SK-N-SH (cell line): ENCODE results near the gene ALDOB. TPM values are rescaled to one million over a fixed set of nuclear protein-coding genes. Genes with fewer than 3 reads are reported as not detected.

Experiments
- CTCF ChIA-PET: fragments of 300-600, 350-600 bp; formaldehyde crosslinking; extraction: SDS; loops from one replicate; lab custom pipeline; 2021; lab: Yijun Ruan, JAX
- POLR2A ChIA-PET: fragments of 350-600 bp; sonication (Branson Sonifier 250); formaldehyde crosslinking; extraction: SDS; loops from one replicate; lab custom pipeline; 2020; ENCODE audit warnings: antibody characterized with exemption, inconsistent platforms; lab: Yijun Ruan, JAX
- DNase-seq: peaks from one replicate; pipeline ENCODE4 v3.0.0; 2012
- H2AFZ ChIP-seq: fragments of 200-600 bp; sonication (generic); 2 replicates; pipeline ENCODE4 v1.8.1; 2016; ENCODE audit warnings: antibody characterized with exemption, mild to moderate bottlenecking, low read depth
- H3F3A ChIP-seq: fragments of 200-600 bp; sonication (generic); replicated peaks from 2 replicates; pipeline ENCODE3; 2016; ENCODE audit warnings: antibody characterized with exemption, mild to moderate bottlenecking; ENCODE audit not compliant: insufficient read depth
- H3K27ac ChIP-seq, 2 experiments: fragments of 200-500 bp in 1 of 2; fragments of 200-600 bp in 1 of 2; sonication (Bioruptor generic) in 1 of 2; sonication (generic), shearing (Covaris generic) in 1 of 2; 2 replicates each; pipeline versions ENCODE4 v1.5.1 to v1.6.1; 2014 to 2016; ENCODE audit warnings: low read depth in 2 of 2, inconsistent platforms in 1 of 2, low read length in 1 of 2, mild to moderate bottlenecking in 1 of 2, mixed read lengths in 1 of 2
- H3K27me3 ChIP-seq: fragments of 200-600 bp; sonication (generic), shearing (Covaris generic); 2 replicates; pipeline ENCODE4 v1.6.1; 2016; ENCODE audit warnings: mixed run types; ENCODE audit not compliant: insufficient read depth
- H3K36me3 ChIP-seq, 2 experiments: fragments of 200-500 bp in 1 of 2; fragments of 200-600 bp in 1 of 2; sonication (Bioruptor generic) in 1 of 2; sonication (generic) in 1 of 2; replicated peaks in 1 of 2; 2 replicates each; pipeline versions ENCODE3 to v1.5.1; 2014 to 2016; ENCODE audit warnings: low read length in 1 of 2, mild to moderate bottlenecking in 1 of 2; ENCODE audit not compliant: insufficient read depth in 2 of 2, control insufficient read depth in 1 of 2
- H3K4me1 ChIP-seq, 2 experiments: fragments of 200-500 bp in 1 of 2; fragments of 200-600 bp in 1 of 2; sonication (Bioruptor generic) in 1 of 2; sonication (generic), shearing (Covaris generic) in 1 of 2; 2 replicates each; pipeline versions ENCODE4 v1.5.1 to v1.6.1; 2014 to 2016; ENCODE audit warnings: low read depth in 1 of 2, low read length in 1 of 2, mixed run types in 1 of 2; ENCODE audit not compliant: insufficient read depth in 2 of 2, control insufficient read depth in 1 of 2
- H3K4me2 ChIP-seq: fragments of 200-600 bp; sonication (generic), shearing (Covaris generic); 2 replicates; pipeline ENCODE4 v1.6.1; 2017; ENCODE audit warnings: mixed run types
- H3K4me3 ChIP-seq, 2 experiments: fragments of 200-500 bp in 1 of 2; fragments of 200-600 bp in 1 of 2; sonication (Bioruptor generic) in 1 of 2; sonication (generic), shearing (Covaris generic) in 1 of 2; 2 replicates each; pipeline versions ENCODE4 v1.5.1 to v1.8.1; 2014 to 2016; ENCODE audit warnings: low read depth in 2 of 2, inconsistent platforms in 1 of 2, low read length in 1 of 2, mild to moderate bottlenecking in 1 of 2, mixed read lengths in 1 of 2, moderate library complexity in 1 of 2
- H3K79me2 ChIP-seq: fragments of 200-600 bp; sonication (generic); 2 replicates; pipeline ENCODE4 v1.8.1; 2017; ENCODE audit warnings: mild to moderate bottlenecking; ENCODE audit not compliant: insufficient read depth
- H3K9ac ChIP-seq: fragments of 200-600 bp; sonication (generic); 2 replicates; pipeline ENCODE4 v1.6.1; 2017; ENCODE audit warnings: mixed run types
- H3K9me2 ChIP-seq: fragments of 200-600 bp; sonication (generic); 2 replicates; pipeline ENCODE4 v1.6.1; 2017; ENCODE audit warnings: mixed run types
- H3K9me3 ChIP-seq: fragments of 200-600 bp; sonication (generic); 2 replicates; pipeline ENCODE4 v1.6.1; 2017; ENCODE audit warnings: mixed run types, mild to moderate bottlenecking, moderate library complexity
- H4K20me1 ChIP-seq: fragments of 200-600 bp; sonication (generic); 2 replicates; pipeline ENCODE4 v1.6.1; 2017; ENCODE audit warnings: mild to moderate bottlenecking, mixed run types; ENCODE audit not compliant: insufficient read depth
- CHD2 ChIP-seq: fragments of 150-350 bp; IDR thresholded peaks from 2 replicates; pipeline ENCODE4 v1.6.1; 2018; ENCODE audit warnings: low read length; ENCODE audit not compliant: partially characterized antibody
- FOXM1 ChIP-seq: IDR thresholded peaks from 2 replicates; pipeline ENCODE4 v1.4.0; 2012; ENCODE audit warnings: low read depth, mild to moderate bottlenecking
- GATA2 ChIP-seq: sonication (generic); formaldehyde crosslinking; IDR thresholded peaks from 2 replicates; pipeline ENCODE4 v1.5.0; 2020; ENCODE audit warnings: mild to moderate bottlenecking, missing genetic modification reagents
- IRF3 ChIP-seq: fragments of 150-350 bp; IDR thresholded peaks from 2 replicates; pipeline ENCODE4 v1.6.1; 2016; ENCODE audit warnings: mild to moderate bottlenecking, low read depth, low read length
- JUND ChIP-seq: IDR thresholded peaks from 2 replicates; pipeline ENCODE4 v1.4.0; 2012
- MAX ChIP-seq: IDR thresholded peaks from 2 replicates; pipeline ENCODE4 v1.4.0; 2012; ENCODE audit warnings: low read depth
- MEF2A ChIP-seq: IDR thresholded peaks from 2 replicates; pipeline ENCODE4 v1.4.0; 2012; ENCODE audit warnings: low read depth, borderline replicate concordance
- MXI1 ChIP-seq: IDR thresholded peaks from 2 replicates; pipeline ENCODE4 v1.6.1; 2012; ENCODE audit warnings: mild to moderate bottlenecking, low read depth, low read length, improper control_type of control experiment
- NFIC ChIP-seq: IDR thresholded peaks from 2 replicates; pipeline ENCODE4 v1.4.0; 2012; ENCODE audit warnings: borderline replicate concordance
- NRF1 ChIP-seq: IDR thresholded peaks from 2 replicates; pipeline ENCODE4 v1.6.1; 2012; ENCODE audit warnings: low read depth, mild to moderate bottlenecking, low read length
- RCOR1 ChIP-seq: fragments of 150-350 bp; IDR thresholded peaks from 2 replicates; pipeline ENCODE4 v1.6.1; 2017; ENCODE audit warnings: antibody characterized with exemption, low read length
- RXRA ChIP-seq: IDR thresholded peaks from 2 replicates; pipeline ENCODE4 v1.4.0; 2012; ENCODE audit warnings: low read depth, mild to moderate bottlenecking, borderline replicate concordance
- TAF1 ChIP-seq: IDR thresholded peaks from 2 replicates; pipeline ENCODE4 v1.6.1; 2012; ENCODE audit warnings: low read depth, mild to moderate bottlenecking, low read length, moderate library complexity, borderline replicate concordance
- WGBS: methylation state at CpG from one replicate; pipeline ENCODE4 v1.1.6; 2017; ENCODE audit warnings: low lambda C conversion rate; 5-methylcytosine and 5-hydroxymethylcytosine counted together
- polyA plus RNA-seq, 3 experiments: library from polyadenylated mRNA; depleted of rRNA; stranded (reverse); fragments of >200 nt; gene quantifications; 2 replicates each; pipeline ENCODE4 v1.2.3, GENCODE V29; 2012

The ALDOB gene
- polyA plus RNA-seq, 1 of the 3 experiments (the other 2 are of a cell fraction): not detected

- Histone ChIP-seq H2AFZ (no peak overlapping the region), H4K20me1 (no peaks in the 10 kb centered on the region), H3K4me1 (peaks cover 0 to 6% of the 10 kb centered on the region in 2 experiments; a peak in 2 of 4 replicates), H3K27me3 (no peaks in the 10 kb centered on the region), H3K4me3 (no peak overlapping the region)
- no peak for TF ChIP-seq GATA2 (CRISPR knock-in tag)
- TF ChIP-seq RCOR1: no peak
- TF ChIP-seq TAF1: no peak
- no peak for TF ChIP-seq FOXM1
- no peak for TF ChIP-seq MEF2A
- TF ChIP-seq RXRA: no peak
- TF ChIP-seq NRF1: no peak
- TF ChIP-seq MXI1: no peak
- no peak for TF ChIP-seq MAX
- no peak for TF ChIP-seq CHD2
- no peak for TF ChIP-seq JUND
- no peak for TF ChIP-seq NFIC
- TF ChIP-seq, all 33 proteins: peak for 0
- Histone ChIP-seq H3K79me2 (no peaks in the 10 kb centered on the region), H3K9me2 (no peaks in the 10 kb centered on the region), H3K9me3 (no peaks in the 10 kb centered on the region), H3K36me3 (peaks cover 0 to 2% of the 10 kb centered on the region in 2 experiments), H3K4me2 (no peak overlapping the region), H3K27ac (no peak overlapping the region; a peak in 1 of 4 replicates), H3K9ac (no peak overlapping the region), H3F3A (peaks cover 6% of the 10 kb centered on the region)
- 97% methylated on average over 3 of the region's 3 CpGs for WGBS
- DNase-seq: no peak
- ChIA-PET CTCF (interaction anchor here (0.9 to 9.8 kb wide), 8 partner anchors 9 to 100 kb away, joined by 3 to 97 read pairs (median 14); partner anchors contain the start of gene RNF20), POLR2A (interaction anchor here (0.8 to 2.1 kb wide), 2 partner anchors 18 to 66 kb away, joined by 4 to 6 read pairs; partner anchors contain the start of gene RNF20)
Observed at GRCh38 chr9:101467690-101468089, 32.1 kb upstream of the ALDOB start.

GRCh38 chr9:101466863-101467262, 31.3 kb upstream of the ALDOB start:
- Histone ChIP-seq H3K4me2 (no peak overlapping the region), H3K9me2 (no peaks in the 10 kb centered on the region), H3K79me2 (no peaks in the 10 kb centered on the region), H2AFZ (no peak overlapping the region), H3K9me3 (no peaks in the 10 kb centered on the region), H3K36me3 (peaks cover 0 to 1% of the 10 kb centered on the region in 2 experiments), H4K20me1 (no peaks in the 10 kb centered on the region), H3K4me1 (peaks cover 0 to 6% of the 10 kb centered on the region in 2 experiments; a peak in 2 of 4 replicates), H3K9ac (no peak overlapping the region), H3F3A (peaks cover 6% of the 10 kb centered on the region), H3K27me3 (no peaks in the 10 kb centered on the region), H3K4me3 (no peak overlapping the region), H3K27ac (peak overlapping the region in 1 of 2 experiments; percentile 58; a peak in 2 of 4 replicates)
- ChIA-PET POLR2A (interaction anchor here (1.3 to 2.1 kb wide), 2 partner anchors 20 to 67 kb away, joined by 6 to 9 read pairs; partner anchors contain the start of gene RNF20), CTCF (interaction anchor here (1.2 to 9.8 kb wide), 8 partner anchors 8 to 101 kb away, joined by 3 to 97 read pairs (median 14); partner anchors contain the start of gene RNF20)
- WGBS: 46% methylated on average over 2 of the region's 2 CpGs
- TF ChIP-seq IRF3 (no peak), GATA2 (CRISPR knock-in tag) (peak; percentile 59)
- DNase-seq: peak; percentile 45
